Muscle of leg (tissue), 11 donors: ENCODE results near the gene GSE1. TPM values are rescaled to one million over a fixed set of nuclear protein-coding genes. Genes with fewer than 3 reads are reported as not detected.
"Not testable (repeated sequence)": the region's sequence is repeated elsewhere in the genome, so short reads cannot be mapped to it uniquely, and the experiment has no call there.

Experiments
- DNase-seq: peaks from one replicate; pipeline ENCODE4 v3.0.0; 2013
- H3K27ac ChIP-seq: one replicate; pipeline ENCODE4 v1.5.1; 2013; ENCODE audit warnings: mild to moderate bottlenecking, low read length, control low read depth
- H3K27me3 ChIP-seq: one replicate; pipeline ENCODE4 v1.6.1; 2013; ENCODE audit warnings: low read length; ENCODE audit not compliant: control insufficient read depth, insufficient read depth
- H3K36me3 ChIP-seq: one replicate; pipeline ENCODE4 v1.6.1; 2013; ENCODE audit warnings: low read length; ENCODE audit not compliant: control insufficient read depth, insufficient read depth
- H3K4me1 ChIP-seq: one replicate; pipeline ENCODE4 v1.6.1; 2013; ENCODE audit warnings: low read length; ENCODE audit not compliant: control insufficient read depth, insufficient read depth
- H3K4me3 ChIP-seq: one replicate; pipeline ENCODE4 v1.5.1; 2013; ENCODE audit warnings: low read length, control low read depth
- H3K9me3 ChIP-seq: replicated peaks from 2 replicates; pipeline ENCODE4 v1.6.1; 2013; ENCODE audit warnings: low read depth, low read length; ENCODE audit not compliant: control insufficient read depth
- WGBS: methylation state at CpG from one replicate; pipeline ENCODE4 v1.1.5; 2013; ENCODE audit warnings: missing lambda C conversion rate; ENCODE audit not compliant: insufficient coverage; 5-methylcytosine and 5-hydroxymethylcytosine counted together
- polyA plus RNA-seq, 8 donors: library from polyadenylated mRNA; unstranded; fragments of 120-200 nt; gene quantifications; one replicate each; pipeline versions ENCODE4 v1.2.1 to v1.2.3, GENCODE V29; 2013; ENCODE audit warnings: inconsistent platforms in 1 of 8, low replicate concordance in 1 of 8; ENCODE audit not compliant: insufficient read length in 8 of 8, insufficient read depth in 1 of 8
- total RNA-seq: library from RNA; stranded (reverse); fragments of 120-200 nt; gene quantifications from one replicate; pipeline ENCODE4 v1.2.4, GENCODE V29; 2013

Gene GSE1
- total and polyA plus RNA-seq, 9 donors: 32.4 to 67.4 (median 47.3) TPM

- Histone ChIP-seq H3K4me1 (peaks cover 47% of the 10 kb centered on the region), H3K36me3 (no peaks in the 10 kb centered on the region), H3K4me3 (no peak overlapping the region), H3K27ac (no peak overlapping the region), H3K9me3 (no peaks in the 10 kb centered on the region), H3K27me3 (no peaks in the 10 kb centered on the region)
- no peak for DNase-seq
- WGBS: 73% methylated on average over 6 of the region's 11 CpGs
Observed at GRCh38 chr16:85591381-85591780, 21.7 kb upstream of the GSE1 start.

- not testable (repeated sequence) for H3K27me3 ChIP-seq, H3K36me3 ChIP-seq, H3K9me3 ChIP-seq, H3K27ac ChIP-seq, H3K4me3 ChIP-seq, DNase-seq
- peaks cover 38% of the 10 kb centered on the region for H3K4me1 ChIP-seq
- WGBS: 62% methylated on average over 3 of the region's 8 CpGs
Observed at GRCh38 chr16:85592277-85592676, 20.8 kb upstream of the GSE1 start.

- Histone ChIP-seq H3K36me3 (no peaks in the 10 kb centered on the region), H3K27ac (no peak overlapping the region), H3K4me1 (peaks cover 32% of the 10 kb centered on the region), H3K27me3 (no peaks in the 10 kb centered on the region), H3K9me3 (no peaks in the 10 kb centered on the region), H3K4me3 (no peak overlapping the region)
- 74% methylated on average over 9 of the region's 12 CpGs for WGBS
- no peak for DNase-seq
Observed at GRCh38 chr16:85592700-85593493, 20.2 kb upstream of the GSE1 start.

GRCh38 chr16:85593494-85594221, 19.5 kb upstream of the GSE1 start:
- no peaks in the 10 kb centered on the region for H3K27me3 ChIP-seq
- no peak overlapping the region for H3K4me3 ChIP-seq
- H3K4me1 ChIP-seq: peaks cover 24% of the 10 kb centered on the region
- no peak for DNase-seq
- 40% methylated on average over 1 of the region's 21 CpGs for WGBS
- no peak overlapping the region for H3K27ac ChIP-seq
- H3K9me3 ChIP-seq: no peaks in the 10 kb centered on the region
- H3K36me3 ChIP-seq: no peaks in the 10 kb centered on the region

- DNase-seq: no peak
- Histone ChIP-seq H3K4me1 (peaks cover 20% of the 10 kb centered on the region), H3K27ac (no peak overlapping the region), H3K36me3 (no peaks in the 10 kb centered on the region), H3K4me3 (no peak overlapping the region), H3K9me3 (no peaks in the 10 kb centered on the region), H3K27me3 (no peaks in the 10 kb centered on the region)
- 72% methylated on average over 22 of the region's 24 CpGs for WGBS
Observed at GRCh38 chr16:85594273-85594977, 18.7 kb upstream of the GSE1 start.

DNA sequence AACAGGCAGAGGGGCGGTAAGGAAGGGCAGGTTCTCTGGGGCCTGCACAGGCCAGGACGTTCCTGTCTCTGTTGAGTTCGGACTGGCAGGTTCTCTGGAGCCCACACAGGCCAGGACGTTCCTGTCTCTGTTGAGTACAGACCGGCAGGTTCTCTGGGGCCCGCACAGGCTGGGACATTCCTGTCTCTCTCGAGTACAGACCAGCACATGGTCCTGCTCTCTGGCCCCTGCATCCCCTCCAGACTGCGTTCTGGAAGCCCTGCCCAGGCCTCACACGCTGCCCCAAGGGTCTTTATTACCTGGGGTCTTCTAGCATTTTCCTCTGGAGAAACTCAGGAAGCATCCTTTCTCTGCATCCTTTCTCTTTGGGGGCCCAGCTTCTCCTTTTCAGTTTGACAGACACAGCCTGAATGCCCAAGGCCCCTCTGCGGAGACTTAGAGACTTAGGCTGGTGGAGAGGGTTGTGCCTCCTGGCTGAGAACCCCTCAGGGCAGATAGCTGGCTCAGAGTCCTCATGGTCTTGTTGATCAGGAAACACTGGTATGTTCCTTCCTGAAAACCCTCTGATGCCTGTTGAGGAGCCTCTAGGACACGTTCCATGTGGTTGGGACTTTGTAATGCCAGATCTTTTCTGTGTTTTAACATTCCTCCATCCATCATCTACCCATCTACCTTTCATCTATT, 18.0 kb upstream of the GSE1 start:
- Histone ChIP-seq H3K9me3 (no peaks in the 10 kb centered on the region), H3K4me3 (no peak overlapping the region), H3K4me1 (peaks cover 26% of the 10 kb centered on the region), H3K36me3 (no peaks in the 10 kb centered on the region), H3K27me3 (no peaks in the 10 kb centered on the region), H3K27ac (no peak overlapping the region)
- no peak for DNase-seq
- WGBS: 81% methylated on average over 11 of the region's 11 CpGs

DNA sequence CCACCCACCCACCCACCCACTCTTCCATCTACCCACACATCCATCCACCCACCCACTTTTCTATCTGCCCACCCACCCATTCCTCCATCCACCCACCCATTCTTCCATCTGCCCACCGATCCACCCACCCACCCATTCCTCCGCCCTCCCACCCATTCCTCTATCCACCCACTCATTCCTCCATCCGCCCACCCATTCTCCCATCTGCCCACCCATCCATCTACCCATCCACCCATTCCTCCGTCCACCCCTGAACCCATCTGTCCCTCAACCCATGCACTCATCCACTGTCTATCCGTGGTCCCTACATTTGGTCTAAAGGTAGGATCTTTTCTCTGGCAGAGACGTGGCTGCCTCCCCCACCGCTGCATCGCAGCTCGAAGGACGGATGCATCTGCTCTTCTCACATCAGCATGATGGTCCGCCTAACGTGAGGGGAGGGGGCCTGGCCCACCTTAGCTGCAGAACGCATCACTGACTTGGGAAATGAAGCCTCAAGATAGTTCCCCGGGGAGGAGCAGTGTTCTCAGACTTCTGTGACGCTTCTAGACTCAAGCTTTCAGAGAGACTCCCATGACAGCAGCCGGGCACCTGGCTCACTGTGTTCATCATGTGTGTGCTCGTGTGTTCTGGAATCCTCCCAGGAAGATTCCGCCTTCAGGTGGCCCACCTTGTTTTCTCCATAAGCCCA, 17.2 kb upstream of the GSE1 start:
- no peaks in the 10 kb centered on the region for H3K9me3 ChIP-seq
- no peak for DNase-seq
- no peak overlapping the region for H3K4me3 ChIP-seq
- WGBS: 86% methylated on average over 14 of the region's 18 CpGs
- no peaks in the 10 kb centered on the region for H3K27me3 ChIP-seq
- peaks cover 34% of the 10 kb centered on the region for H3K4me1 ChIP-seq
- H3K36me3 ChIP-seq: no peaks in the 10 kb centered on the region
- H3K27ac ChIP-seq: no peak overlapping the region

DNA sequence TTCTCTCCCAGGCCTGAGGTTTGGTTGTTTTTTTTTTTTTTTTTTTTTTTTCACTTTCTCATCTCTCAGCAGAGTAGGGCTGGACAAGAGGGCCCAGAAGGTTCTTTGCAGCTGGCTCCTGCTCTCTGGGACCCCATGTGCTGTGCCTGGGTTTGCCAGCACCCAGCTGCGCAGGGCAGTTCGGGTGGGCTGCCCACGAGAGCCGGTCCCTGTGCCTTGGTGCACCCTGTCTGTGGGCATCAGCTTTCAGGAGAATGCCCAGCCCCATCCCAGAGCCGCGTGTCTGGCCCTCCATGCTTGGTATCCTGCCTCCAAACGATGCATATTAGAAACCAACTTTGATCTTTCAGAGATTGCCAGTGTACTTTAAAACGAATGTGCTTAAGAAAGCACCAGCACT, 15.0 kb upstream of the GSE1 start:
- H3K9me3 ChIP-seq: no peaks in the 10 kb centered on the region
- 83% methylated on average over 8 of the region's 8 CpGs for WGBS
- H3K27ac ChIP-seq: no peak overlapping the region
- DNase-seq: no peak
- no peaks in the 10 kb centered on the region for H3K36me3 ChIP-seq
- H3K27me3 ChIP-seq: no peaks in the 10 kb centered on the region
- H3K4me1 ChIP-seq: peaks cover 52% of the 10 kb centered on the region
- no peak overlapping the region for H3K4me3 ChIP-seq

DNA sequence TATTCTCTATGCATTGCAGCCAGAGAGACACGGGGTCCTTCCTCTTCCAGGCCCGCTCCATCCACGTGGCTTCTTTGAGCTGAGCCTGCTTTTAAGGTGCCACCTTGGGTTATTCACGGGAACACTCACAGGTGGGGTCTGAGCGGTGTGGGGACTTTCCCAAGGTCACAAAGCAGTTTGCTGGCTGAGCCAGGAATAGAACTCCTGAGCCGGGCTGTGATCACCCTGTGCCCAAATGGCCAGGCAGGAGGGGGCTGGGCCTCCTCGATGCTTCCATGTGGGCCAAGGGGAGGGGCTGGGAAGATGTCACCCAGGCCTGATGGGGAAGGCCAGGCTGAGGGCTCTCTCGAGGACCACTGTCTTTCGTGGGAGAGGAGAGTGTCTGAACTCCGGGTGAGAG, 13.0 kb upstream of the GSE1 start:
- no peaks in the 10 kb centered on the region for H3K36me3 ChIP-seq
- H3K4me1 ChIP-seq: peaks cover 42% of the 10 kb centered on the region
- no peak for DNase-seq
- no peaks in the 10 kb centered on the region for H3K9me3 ChIP-seq
- no peaks in the 10 kb centered on the region for H3K27me3 ChIP-seq
- H3K27ac ChIP-seq: no peak overlapping the region
- no peak overlapping the region for H3K4me3 ChIP-seq
- 61% methylated on average over 9 of the region's 10 CpGs for WGBS
